DMS 273 (cell line): ENCODE measurements around the gene ATF7.

ENCODE experiments used
- DNase-seq: peaks from one replicate; lab custom pipeline; 2025; ENCODE audit not compliant: unreplicated experiment; lab: John Stamatoyannopoulos, UW

ATF7 gene

DNA sequence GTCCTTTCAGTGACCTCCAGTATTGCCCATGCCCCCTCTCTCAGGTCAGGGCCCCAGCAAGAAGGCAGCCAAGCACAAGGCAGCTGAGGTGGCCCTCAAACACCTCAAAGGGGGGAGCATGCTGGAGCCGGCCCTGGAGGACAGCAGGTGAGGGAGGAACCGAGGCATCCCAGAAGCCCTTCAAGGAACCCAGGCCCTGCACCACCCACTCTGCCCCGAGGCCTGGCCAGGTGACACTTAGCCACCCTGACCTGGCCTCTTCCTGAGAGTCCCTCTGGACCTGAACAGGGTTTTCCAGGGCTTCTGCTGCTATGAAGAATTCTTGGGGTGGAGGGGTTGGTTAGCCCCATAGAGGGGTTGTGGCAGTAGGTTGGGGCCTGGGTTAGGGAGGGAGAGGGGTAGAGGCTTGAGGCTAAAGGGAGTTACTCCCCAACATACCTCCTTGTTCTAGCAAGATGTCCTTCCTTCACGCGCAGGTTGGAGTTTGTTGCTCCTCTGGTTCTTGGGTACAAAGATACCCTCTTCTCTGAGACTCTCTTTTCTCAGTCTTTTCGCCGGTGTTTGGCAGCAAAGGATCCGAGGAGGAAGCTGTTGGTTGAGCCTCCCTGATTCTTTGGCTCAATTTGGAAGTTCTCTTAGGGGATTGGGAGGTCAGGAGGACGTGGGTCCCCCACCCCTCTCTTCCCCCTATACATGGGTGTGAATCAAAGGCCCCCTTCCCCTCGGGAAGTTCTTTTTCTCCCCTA lies 123.0 kb downstream of the ATF7 start:
- no peak for DNase-seq

DNA sequence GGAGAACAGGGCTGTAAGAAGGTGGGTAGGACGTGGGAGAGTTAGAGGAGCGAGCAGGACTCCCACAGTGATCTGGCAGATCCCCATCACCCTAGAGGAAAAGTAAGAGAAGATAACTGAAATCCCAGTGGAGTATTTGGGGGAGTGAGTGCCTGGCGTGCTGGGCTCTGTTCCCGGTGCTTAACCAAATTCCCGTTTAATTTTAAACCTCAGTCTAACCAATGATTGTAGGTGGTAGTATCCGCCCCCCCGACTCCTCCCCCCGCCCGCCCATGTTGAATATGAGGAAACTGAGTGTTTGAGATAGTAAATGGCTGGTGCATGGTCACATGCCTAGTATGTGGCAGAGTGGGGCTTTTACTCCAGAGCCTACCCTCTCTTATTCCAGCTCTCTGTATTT lies 123.9 kb downstream of the ATF7 start:
- no peak for DNase-seq

DNA sequence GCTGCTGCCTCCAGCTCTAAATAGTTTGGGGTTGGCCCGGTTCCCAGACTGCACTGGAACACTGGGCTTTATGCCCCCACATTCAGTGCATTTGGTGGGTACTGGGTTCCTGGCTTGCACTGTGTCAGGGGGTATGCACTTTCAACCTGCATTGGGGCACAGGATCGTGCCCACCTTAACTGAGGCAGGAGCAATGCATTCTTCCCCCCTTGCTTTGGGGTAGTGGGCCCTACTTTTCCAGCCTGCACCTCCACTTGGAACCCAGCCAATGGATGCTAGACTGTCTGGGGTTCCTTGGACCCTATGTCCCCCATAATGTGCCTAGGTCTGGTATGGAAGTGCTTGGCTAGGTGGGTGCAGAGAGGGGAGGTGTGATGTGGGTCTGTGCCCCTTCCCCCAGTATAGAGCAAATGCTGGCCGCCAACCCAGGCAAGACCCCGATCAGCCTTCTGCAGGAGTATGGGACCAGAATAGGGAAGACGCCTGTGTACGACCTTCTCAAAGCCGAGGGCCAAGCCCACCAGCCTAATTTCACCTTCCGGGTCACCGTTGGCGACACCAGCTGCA lies 124.5 kb downstream of the ATF7 start:
- DNase-seq = no peak

DNA sequence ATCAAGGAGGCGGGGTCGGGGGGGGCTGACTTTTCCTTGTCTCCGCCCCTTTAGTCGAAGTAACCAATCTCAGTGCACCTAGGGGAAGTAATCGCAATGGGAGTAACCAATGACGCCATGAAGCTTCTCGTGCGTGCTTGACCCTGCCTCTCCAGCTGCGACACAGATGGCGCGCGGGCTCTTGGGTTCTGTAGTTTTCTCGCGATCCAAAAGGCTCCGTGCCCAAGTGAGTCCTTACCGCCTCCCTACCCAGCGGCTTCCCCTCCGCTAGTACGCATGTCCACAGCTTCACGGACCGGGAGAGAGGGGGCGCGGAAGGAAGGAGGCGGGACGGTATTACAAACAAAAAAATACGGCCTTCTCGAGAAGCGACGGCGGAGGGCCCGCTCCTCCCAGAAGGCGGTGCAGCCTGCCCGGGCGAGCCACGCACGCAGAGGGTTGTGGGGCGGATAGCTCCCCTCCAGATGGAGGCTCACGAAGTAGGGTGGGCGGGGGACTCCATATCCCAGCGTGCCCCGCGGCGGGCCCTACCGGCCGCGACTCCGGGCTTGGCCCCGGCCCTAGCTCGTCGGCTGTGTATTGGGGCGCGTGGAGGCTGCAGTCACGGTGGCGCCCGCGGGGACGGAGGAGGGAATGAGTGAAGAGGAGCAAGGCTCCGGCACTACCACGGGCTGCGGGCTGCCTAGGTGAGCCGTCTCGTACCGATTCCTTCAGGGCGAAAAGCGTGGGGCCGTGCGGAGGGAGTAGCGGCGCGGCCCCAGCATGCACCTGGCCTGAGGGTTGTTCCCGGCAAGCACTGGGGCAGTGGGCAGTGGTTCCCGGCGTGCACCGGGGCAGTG lies 125.2 kb downstream of the ATF7 start, which contains the start of gene TARBP2:
TSS of gene TARBP2 (plus strand) at position 508 of the 839 bp plus-strand sequence. CDS start at position 634, 126 bp downstream.
- DNase-seq = peak; percentile 98

DNA sequence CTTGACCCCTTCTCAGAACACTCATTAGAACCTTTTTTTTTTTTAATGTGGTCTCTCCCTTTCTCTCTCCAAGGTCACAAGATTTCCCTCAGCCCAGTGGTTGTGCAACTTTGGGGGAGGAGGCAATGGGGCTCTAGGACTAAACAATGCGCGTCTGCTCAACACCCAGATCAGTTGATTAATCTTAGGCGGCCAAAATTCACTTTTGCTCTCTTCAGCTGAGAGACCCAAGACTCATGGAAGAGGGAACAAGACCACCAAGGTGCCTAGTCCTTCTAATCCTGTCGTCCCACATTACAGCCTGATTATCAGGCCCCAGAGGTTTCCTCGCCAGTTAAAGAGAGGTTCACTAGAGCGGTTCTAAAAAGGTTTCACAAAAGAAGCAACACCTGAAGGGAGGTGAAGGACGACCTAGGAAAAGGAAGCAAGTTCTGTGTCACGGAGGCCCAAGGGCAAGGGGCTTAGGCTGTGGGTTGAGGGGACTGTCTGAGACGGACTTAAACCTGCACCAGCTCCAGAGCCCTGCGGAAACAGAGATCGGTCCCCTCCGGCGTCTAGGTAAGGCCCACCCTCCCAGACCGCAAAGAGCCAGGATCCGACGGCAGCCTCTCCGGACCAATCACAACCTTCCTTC lies 125.9 kb downstream of the ATF7 start:
- DNase-seq = no peak

DNA sequence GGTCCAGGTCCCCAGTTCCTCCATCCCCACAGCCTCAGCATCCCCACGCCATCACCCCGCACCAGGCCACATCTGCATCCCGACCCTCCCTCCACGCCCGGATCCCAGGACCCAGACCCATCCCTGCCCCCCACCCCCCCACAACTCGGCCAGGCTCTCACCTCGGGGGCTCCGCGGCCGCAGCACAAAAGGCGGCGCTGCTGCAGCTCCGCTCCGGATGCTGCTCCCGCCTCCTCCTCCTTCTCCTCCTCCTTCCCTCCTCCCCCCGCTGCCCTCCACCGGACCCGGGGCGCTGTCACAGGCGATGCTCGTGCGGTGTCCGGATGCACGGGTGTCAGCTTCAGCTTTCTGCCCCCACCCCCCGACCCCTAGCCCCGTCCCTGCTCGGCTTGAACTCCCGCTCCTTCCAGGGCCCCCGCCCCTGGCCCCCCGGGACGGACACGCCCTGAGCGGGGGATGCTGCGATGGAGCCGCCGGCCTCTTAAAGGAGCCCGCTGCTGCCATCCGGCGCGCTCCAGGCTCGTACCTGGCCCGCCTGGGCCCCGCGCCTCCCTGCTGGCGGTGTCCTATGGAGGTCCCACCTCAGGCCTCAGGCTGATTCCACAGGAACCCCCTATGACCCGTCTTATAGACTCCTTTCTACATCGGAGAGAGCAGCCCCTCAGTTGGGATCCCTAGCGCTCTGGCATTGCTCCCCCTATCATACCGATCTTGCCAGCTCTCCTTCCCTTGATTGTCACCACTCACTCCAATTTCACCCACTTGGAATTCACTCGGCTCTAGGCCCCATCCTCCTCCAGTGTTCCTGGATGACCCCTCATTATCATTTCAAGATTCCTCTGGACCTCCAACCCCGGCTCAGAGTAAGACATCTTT lies 126.7 kb downstream of the ATF7 start, which contains the start of gene MAP3K12:
TSS of gene MAP3K12 (minus strand) at position 193 of the 876 bp plus-strand sequence. CDS start 12,067 bp downstream, outside the sequence.
- DNase-seq = peak; percentile 67

DNA sequence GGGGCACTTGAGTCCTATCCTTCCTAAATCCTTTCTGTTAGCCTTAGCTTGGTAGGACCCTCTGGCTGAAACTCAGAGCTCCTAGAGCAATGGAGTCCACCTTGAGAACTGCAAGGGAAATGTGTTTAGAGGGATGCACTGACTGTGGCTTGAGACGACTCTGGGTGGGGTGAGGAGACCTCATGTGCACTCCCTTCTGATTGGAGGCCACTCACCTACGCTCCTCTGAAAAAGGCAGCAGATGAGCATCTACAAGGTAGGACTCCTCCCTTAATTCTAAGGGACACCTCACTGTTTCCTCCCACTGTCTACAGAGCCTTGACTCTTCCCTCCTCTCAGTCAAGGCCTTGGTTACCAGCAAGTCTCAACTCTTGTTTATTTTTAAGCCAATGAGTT lies 127.9 kb downstream of the ATF7 start:
- DNase-seq = no peak

DNA sequence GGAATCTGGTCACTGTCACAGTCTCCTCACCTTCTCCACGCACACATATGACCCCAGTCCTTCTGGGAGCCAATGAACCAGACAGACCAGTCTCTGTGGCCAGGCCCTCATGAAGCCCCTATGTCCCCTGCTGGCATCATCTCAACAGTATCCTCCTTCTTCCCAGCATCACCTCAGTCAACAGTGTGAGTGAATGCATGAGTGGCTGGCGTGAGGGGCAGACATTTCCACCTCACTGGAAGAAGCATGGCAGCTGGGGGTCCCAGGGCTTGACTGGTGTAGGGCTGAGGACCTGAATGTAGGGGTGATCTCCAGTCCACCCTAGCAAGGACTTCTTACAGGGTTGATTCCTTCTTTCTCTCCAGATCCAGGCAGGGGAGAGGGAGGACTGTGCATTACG lies 128.7 kb downstream of the ATF7 start:
- DNase-seq = no peak

DNA sequence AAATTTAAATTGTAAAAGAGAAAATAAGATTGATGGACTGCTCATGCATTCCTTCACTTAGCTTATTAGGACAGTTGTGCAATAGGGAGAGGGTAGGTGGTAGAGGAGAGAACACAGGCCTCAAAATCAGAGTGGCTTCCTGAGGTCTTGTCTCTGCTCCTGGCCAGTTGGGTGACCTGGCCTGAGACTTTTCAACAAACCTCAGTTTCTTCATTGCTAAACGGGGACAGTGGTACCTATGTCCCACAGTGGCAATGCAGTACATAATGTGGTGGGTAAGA lies 129.5 kb downstream of the ATF7 start:
- no peak for DNase-seq

DNA sequence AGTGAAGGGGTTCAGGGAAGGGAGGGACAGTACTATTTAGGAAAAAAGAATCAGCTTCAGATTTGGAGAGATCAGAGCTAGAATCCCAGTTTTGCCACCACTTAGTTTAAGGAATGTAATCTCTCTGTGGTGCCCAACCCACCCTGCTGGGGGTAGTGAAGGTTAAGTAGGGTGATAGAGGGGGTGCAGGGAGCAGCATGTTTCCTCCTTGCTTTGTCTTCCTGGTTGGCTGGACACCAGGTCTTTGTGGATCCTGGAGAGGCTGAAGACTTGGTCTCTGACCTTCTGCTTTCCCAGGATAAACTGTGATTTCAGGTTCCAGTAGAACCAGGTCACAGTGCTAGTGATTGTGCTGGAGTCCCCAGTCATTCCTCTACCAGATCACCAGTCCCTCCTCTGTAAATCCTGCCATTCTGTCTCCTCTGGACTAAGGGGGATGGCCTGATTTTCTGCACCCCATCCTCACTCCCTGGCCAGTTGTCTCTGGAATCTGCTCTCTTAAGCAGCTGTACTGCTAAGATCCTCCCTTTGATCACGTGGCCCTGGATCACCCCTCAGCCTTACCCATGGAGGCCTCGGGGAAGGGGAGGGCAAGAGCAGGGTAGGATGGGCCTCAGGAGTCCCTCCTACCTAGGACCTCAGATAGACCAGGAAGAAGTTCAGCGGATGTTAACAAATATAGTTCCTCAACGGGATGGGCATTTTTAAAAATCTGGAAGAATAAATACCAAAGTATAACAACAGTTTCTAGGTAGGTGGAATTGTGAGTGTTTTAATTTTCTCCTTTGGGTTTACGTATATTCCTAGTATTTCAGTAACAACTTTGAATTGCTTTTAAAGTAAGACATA lies 130.1 kb downstream of the ATF7 start:
- peak; percentile 54 for DNase-seq

DNA sequence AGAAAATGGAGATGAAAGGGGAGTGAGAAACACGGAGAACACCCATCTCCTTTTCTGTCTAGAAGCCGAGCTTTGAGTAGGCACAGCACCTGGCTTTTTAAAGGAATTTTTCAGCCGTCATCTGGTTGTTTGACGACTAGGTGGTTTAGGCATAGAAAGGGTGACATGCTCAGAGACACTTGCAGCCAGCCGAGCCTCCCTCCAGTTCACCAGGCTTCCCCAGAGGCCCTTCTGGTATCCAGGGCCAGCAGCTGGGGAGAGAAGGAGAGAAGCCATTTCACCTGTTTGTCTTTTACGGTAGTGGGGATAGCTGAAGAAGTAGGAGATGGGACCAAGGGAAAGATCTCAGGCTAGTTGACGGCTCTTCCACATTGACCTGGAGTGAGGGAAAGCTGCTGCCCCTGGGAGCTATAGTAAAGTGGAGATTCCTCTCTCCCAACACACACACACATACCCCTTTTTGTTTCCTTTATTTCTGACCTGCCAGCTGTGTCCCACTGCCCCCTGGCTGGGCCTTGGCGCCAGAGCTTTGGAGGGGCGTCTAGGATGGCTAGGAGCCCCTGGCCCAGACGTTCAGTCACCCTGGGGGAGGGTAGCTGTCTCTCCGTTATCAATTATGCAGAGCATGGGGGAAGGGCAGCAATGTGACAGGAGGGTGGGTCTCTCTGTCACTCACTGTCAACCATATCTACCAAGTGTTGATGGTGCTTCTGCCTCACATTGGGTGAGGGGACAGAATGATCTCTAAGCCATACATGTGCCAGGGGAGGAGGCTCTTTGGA lies 132.4 kb downstream of the ATF7 start:
- DNase-seq = peak; percentile 42

DNA sequence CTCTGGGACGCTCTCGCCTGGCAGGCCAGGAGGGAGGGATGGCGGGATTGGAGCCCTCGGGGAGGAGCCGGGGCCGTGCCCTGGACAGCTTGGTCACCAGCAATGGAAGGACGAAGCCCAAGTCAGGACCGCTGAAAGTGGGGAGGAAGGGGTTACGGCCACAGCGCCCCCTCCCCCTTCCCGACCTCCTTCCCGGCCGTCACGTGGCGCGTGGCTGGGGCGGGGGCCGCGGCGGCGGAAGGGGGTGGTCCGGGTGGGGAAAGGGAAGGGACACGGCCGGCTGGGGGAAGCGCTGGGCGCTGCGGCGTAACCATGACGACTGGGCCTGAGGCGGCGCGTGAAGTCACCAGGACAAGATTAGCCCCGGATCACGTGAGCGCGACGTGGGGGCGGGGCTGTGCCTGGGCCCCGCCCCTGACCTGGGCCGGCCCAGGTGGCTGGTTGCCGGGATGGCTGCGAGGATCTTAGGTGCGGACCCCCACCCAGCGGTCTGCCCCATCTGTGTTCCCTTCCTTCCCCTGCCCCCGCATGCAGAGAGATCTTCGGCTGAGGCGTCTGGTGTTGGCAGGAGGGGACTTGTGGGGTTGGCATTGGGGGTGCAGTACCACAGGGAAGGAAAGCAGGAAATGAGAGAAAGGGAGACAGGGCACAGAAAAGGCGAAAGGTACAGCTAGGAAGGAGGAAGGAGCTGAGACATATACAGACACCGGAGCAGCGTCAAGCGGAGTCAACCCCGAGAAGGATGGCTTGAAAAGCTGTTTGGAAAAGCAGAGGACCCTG lies 133.2 kb downstream of the ATF7 start:
- peak; percentile 91 for DNase-seq

DNA sequence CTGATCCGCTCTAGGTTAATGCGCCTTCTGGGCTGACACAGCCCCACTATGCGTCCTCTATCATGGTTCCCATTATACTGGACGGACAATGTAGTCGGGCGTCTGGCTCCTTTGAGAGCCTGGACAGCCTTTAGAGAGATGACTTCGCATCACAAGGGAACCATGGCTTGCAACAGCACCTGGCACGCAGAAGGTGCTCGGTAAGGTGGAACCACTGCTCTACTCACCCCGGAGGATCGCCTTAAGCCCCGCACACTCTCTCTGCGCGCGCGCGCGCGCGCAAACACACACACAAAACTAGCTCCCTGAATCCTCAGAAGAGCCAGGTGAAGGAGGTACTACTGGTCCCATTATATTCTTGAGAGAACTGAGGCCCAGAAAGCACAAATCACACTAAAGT lies 134.0 kb downstream of the ATF7 start:
- DNase-seq = no peak

DNA sequence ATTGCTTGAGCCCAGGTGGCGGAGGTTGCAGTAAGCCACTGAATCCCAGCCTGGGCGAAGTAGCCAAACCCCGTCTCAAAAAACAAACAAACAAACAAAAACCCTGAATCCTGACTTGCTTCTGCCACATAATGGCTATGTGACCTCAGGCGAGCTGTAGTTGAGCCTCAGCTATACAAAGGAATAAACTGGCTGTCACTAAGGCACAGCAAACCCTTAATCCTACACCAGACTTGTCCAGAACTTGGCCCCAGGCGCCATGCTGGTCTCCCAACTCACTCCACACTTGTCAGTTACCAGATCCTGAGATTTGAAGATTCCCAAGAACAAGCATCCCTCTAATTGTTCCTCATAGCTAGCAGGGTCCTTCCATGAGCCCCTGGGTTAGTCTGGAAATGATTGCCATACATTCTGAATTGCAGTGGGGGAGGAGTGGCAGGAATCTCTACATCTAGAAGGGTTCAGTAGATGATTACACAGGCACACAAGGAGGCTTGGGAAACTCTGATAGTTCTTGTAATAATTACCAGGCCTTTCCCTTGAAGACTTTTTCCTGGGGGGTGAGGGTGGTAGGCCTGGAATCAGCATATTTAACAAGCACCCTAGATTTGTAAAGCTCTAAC lies 136.8 kb downstream of the ATF7 start:
- DNase-seq = no peak

DNA sequence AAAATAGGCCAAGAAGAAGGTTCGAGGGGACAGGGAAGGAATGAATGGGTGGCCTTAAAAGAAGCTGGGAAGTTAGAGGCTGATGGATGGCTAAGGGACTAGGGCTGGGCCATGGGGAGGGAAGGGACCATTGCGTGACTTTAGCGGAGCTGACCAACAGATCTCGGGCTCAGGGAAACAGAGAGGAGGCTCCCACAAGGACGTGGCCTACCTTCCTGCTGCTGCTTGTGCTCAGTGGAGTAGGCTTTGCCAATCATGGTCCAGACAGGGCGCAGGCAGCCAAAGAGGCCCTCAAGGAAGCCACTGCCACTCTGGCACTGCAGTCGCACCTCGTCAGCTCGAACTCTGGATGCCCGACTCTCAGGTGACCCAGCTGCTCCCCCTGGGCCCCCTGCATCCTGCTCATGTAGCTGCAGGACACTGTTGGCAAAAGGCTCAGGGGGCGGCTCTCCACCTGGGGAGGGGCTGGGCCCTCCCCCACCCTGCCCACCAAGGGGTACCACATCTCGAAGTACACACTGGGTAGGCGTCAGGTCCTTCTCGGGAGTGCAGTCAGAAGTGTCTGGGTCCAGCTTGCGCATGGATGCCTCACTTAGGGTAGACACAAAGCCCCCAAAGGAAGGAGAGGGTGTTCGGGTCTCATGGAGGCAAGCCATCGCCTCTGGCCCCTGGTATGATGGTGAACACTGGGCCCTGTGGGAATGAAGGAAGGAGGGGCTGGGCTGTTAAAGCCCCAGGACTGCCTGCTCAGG lies 139.3 kb downstream of the ATF7 start:
- no peak for DNase-seq

DNA sequence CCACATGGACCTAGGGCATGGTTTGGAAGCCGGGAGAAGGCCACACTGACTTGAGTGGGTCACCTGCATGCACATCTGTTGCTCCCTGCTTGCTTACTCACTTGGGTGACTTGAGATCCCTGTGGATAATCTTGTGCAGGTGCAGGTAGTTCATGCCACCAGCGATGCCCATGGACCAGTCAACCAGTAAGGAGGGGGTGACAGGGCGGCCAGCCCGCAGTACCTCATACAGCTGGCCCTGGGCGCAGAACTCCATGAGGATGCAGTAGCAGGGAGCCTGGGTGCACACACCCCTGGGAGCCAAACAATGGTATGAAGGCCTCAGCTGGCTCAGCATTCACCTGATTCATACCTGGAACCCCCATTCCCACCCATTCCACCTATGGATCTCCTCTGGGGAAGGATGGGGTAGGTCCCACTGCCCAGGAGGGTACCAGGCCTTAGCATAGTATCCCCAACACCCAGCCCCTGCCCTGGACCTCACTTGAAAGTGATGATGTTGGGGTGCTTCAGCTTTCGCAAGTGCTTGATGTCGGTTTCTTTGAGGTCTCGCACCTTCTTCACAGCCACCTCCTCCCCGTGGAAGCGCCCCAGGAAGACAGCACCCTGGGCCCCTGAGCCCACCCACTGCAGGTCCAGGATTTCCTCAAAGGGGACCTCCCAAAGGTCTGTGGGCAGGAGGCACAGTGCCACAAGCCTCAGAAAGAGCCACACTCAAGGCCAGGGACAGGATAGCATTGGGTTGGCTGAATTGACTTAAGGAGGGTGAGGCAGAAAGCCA lies 140.0 kb downstream of the ATF7 start:
- DNase-seq = no peak
